ENCODE measurements around the gene UGT1A10. TPM values are rescaled to one million over a fixed set of nuclear protein-coding genes. Genes with fewer than 3 reads are reported as not detected.

UGT1A10 gene
- total and polyA plus RNA-seq, 2 donors (not counting 1 experiment from before 2014, with no cell fraction given) = not detected

GRCh38 chr2:233811732-233812131, 175.5 kb downstream of the UGT1A10 start:
- TF ChIP-seq EZH2 (IDR thresholded peaks at IDR 0.05; ENCODE audit: borderline replicate concordance, insufficient read depth, low read depth, low read length, poor library complexity, severe bottlenecking) (no peak), CTCF (IDR thresholded peaks at IDR 0.05) (no peak)
- H3K36me3 ChIP-seq (replicated peaks in 1 of 2; ENCODE audit: control extremely low read depth in 1 of 2, control insufficient read depth in 1 of 2, extremely low read depth in 1 of 2, insufficient read depth in 2 of 2, low read length in 1 of 2) = no peaks in the 10 kb centered on the region
- ATAC-seq (ENCODE audit: low read depth) (no peak), DNase-seq (no peak)
- no peaks in the 10 kb centered on the region for H3K4me1 ChIP-seq (ENCODE audit: control insufficient read depth in 2 of 2, insufficient read depth in 2 of 2, low read length in 2 of 2)
- H3K27me3 ChIP-seq (replicated peaks in 1 of 4; ENCODE audit: control extremely low read depth in 1 of 4, control insufficient read depth in 3 of 4, insufficient read depth in 4 of 4, low read length in 3 of 4) = peaks cover 0 to 12% (median 0%) of the 10 kb centered on the region in 4 experiments
- H3K4me3 Mint-ChIP-seq = no peak overlapping the region
- intact Hi-C loops (cut with micrococcal nuclease) = no loop called here
- no peaks in the 10 kb centered on the region for H3K9me3 Mint-ChIP-seq (ENCODE audit: insufficient read depth)
- H4K20me1 ChIP-seq (ENCODE audit: control insufficient read depth, insufficient read depth, low read length, poor library complexity, severe bottlenecking) = no peaks in the 10 kb centered on the region
- H3K9ac ChIP-seq (ENCODE audit: low read length) = no peak overlapping the region
- no peak overlapping the region for H3K27ac Mint-ChIP-seq
- no peaks in the 10 kb centered on the region for H3K4me1 Mint-ChIP-seq
- WGBS (ENCODE audit: insufficient coverage) = 95% methylated on average over 4 of the region's 8 CpGs
- POLR2A ChIA-PET = no interaction called here
- CTCF ChIA-PET = no interaction called here
- no peaks in the 10 kb centered on the region for H3K79me2 ChIP-seq (ENCODE audit: control insufficient read depth, insufficient read depth, low read length)
- H3K27ac ChIP-seq (ENCODE audit: low read length in 2 of 2) = no peak overlapping the region
- H3K4me3 ChIP-seq (ENCODE audit: control extremely low read depth in 1 of 5, extremely low read depth in 1 of 5, insufficient read depth in 1 of 5, low read depth in 2 of 5, low read length in 4 of 5) = no peak overlapping the region
- no peak overlapping the region for H3K4me2 ChIP-seq (replicated peaks; ENCODE audit: low read depth, low read length, poor library complexity, severe bottlenecking)
- peaks cover 0 to 5% (median 0%) of the 10 kb centered on the region in 3 donors for H3K9me3 ChIP-seq (ENCODE audit: control extremely low read depth in 1 of 3, control insufficient read depth in 2 of 3, insufficient read depth in 1 of 3, low read length in 2 of 3)
- peaks cover 24% of the 10 kb centered on the region for H3K27me3 Mint-ChIP-seq
- H2AFZ ChIP-seq (ENCODE audit: insufficient read depth, low read depth, low read length, poor library complexity, severe bottlenecking) = no peak overlapping the region

- Histone ChIP-seq H3K4me1 (ENCODE audit: control insufficient read depth in 2 of 2, insufficient read depth in 2 of 2, low read length in 2 of 2) (no peaks in the 10 kb centered on the region), H3K79me2 (ENCODE audit: control insufficient read depth, insufficient read depth, low read length) (no peaks in the 10 kb centered on the region), H2AFZ (ENCODE audit: insufficient read depth, low read depth, low read length, poor library complexity, severe bottlenecking) (no peak overlapping the region), H3K27ac (ENCODE audit: low read length in 2 of 2) (no peak overlapping the region), H3K9me3 (ENCODE audit: control extremely low read depth in 1 of 3, control insufficient read depth in 2 of 3, insufficient read depth in 1 of 3, low read length in 2 of 3) (peaks cover 0 to 6% (median 0%) of the 10 kb centered on the region in 3 donors), H3K36me3 (replicated peaks in 1 of 2; ENCODE audit: control extremely low read depth in 1 of 2, control insufficient read depth in 1 of 2, extremely low read depth in 1 of 2, insufficient read depth in 2 of 2, low read length in 1 of 2) (no peaks in the 10 kb centered on the region), H3K4me3 (ENCODE audit: control extremely low read depth in 1 of 5, extremely low read depth in 1 of 5, insufficient read depth in 1 of 5, low read depth in 2 of 5, low read length in 4 of 5) (no peak overlapping the region), H4K20me1 (ENCODE audit: control insufficient read depth, insufficient read depth, low read length, poor library complexity, severe bottlenecking) (no peaks in the 10 kb centered on the region), H3K9ac (ENCODE audit: low read length) (no peak overlapping the region), H3K4me2 (replicated peaks; ENCODE audit: low read depth, low read length, poor library complexity, severe bottlenecking) (no peak overlapping the region), H3K27me3 (replicated peaks in 1 of 4; ENCODE audit: control extremely low read depth in 1 of 4, control insufficient read depth in 3 of 4, insufficient read depth in 4 of 4, low read length in 3 of 4) (peaks cover 0 to 9% (median 0%) of the 10 kb centered on the region in 4 experiments)
- DNase-seq = no peak
- CTCF ChIA-PET = no interaction called here
- H3K4me3 Mint-ChIP-seq = no peak overlapping the region
- H3K9me3 Mint-ChIP-seq (ENCODE audit: insufficient read depth) = no peaks in the 10 kb centered on the region
- no peak overlapping the region for H3K27ac Mint-ChIP-seq
- WGBS (ENCODE audit: insufficient coverage) = 91% methylated on average over 1 of the region's 3 CpGs
- intact Hi-C loops (cut with micrococcal nuclease) = no loop called here
- no peaks in the 10 kb centered on the region for H3K4me1 Mint-ChIP-seq
- POLR2A ChIA-PET = no interaction called here
- ATAC-seq (ENCODE audit: low read depth) = no peak
- H3K27me3 Mint-ChIP-seq = peaks cover 28% of the 10 kb centered on the region
- TF ChIP-seq EZH2 (IDR thresholded peaks at IDR 0.05; ENCODE audit: borderline replicate concordance, insufficient read depth, low read depth, low read length, poor library complexity, severe bottlenecking) (no peak), CTCF (IDR thresholded peaks at IDR 0.05) (no peak)
Measured at GRCh38 chr2:233813236-233814055, 177.2 kb downstream of the UGT1A10 start.
